DMS114 treated with DMSO at 0.1 percent for 48 hours (cell line): ENCODE results near the gene CDC42SE2.
"Not testable (repeated sequence)": the region's sequence is repeated elsewhere in the genome, so short reads cannot be mapped to it uniquely, and the experiment has no call there.

Experiments used
- DNase-seq: peaks from one replicate; lab custom pipeline; 2025; ENCODE audit not compliant: unreplicated experiment; lab: John Stamatoyannopoulos, UW

CDC42SE2 gene

DNA sequence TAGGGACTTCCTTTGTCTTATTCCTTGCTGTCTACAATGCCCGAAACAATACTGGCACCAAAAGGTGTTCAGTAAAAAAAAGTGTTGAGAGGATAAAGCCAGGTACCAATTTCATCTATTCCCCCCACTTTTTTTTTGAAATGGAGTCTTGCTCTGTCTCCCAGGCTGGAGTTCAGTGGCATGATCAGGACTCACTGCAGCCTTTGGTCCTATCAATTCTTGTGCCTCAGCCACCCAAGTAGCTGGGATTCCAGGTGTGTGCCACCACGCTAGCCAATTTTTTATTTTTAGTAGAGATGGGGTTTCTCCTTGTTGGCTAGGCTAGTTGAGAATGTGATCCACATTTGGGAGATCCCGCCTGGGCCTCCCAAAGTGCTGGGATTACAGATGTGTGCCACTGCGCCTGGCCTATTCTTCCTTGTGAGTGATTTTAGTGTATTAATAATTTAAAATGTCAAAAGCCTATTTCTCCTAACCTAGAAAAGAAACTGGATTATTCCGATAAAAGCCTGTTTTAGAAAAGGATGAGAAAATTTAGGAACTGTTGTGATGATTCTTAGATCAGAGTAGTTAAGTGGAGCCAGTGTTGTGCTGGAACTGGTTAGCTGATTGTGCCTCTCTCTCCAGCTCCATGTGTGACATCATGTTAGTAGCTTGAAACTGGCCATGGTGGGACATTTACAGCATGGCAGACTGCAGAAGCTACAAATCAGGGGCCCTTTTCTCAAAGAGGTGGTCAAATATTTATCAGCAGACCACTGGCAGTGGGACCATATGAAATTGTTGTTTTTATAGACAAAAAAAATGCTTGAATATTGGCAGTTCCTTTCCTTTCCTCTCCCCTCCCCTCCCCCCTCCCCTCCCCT lies 14.3 kb downstream of the CDC42SE2 start:
- no peak for DNase-seq

DNA sequence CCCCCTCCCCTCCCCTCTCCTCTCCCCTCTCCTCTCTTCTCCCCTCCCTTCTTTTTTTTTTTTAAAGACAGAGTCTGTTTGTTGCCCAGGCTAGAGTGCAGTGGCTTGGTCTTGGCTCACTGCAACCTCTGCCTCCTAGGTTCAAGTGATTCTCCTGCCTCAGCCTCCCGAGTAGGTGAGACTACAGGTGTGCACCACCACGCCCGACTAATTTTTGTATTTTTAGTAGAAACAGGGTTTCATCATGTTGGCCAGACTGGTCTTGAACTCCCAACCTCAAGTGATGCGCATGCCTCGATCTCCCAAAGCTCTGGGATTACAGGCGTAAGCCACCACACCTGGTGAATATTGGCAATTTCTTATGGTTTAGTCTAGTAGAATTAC lies 14.9 kb downstream of the CDC42SE2 start:
- DNase-seq, result not testable (repeated sequence)

GRCh38 chr5:131279204-131279603 lies 15.4 kb downstream of the CDC42SE2 start:
- DNase-seq, result no peak

DNA sequence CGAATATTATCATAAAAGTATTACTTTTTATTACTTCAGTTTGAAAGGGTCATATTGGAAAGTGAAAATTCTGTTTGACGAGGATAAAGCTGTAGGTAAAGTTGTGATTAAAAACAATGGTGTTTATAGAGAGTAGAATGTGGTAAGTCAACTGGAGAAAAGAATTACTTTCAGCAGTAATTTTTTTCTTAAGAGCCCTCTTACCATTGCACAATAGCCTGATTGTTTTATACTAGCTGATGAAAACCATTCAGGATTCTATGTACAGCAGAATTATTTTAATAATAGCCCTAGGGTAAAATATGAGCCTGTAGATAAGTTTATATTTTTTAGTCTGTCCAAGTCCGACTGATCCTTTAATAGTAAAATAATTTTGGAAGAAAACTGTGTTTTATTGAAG lies 16.6 kb downstream of the CDC42SE2 start:
- DNase-seq, result no peak

DNA sequence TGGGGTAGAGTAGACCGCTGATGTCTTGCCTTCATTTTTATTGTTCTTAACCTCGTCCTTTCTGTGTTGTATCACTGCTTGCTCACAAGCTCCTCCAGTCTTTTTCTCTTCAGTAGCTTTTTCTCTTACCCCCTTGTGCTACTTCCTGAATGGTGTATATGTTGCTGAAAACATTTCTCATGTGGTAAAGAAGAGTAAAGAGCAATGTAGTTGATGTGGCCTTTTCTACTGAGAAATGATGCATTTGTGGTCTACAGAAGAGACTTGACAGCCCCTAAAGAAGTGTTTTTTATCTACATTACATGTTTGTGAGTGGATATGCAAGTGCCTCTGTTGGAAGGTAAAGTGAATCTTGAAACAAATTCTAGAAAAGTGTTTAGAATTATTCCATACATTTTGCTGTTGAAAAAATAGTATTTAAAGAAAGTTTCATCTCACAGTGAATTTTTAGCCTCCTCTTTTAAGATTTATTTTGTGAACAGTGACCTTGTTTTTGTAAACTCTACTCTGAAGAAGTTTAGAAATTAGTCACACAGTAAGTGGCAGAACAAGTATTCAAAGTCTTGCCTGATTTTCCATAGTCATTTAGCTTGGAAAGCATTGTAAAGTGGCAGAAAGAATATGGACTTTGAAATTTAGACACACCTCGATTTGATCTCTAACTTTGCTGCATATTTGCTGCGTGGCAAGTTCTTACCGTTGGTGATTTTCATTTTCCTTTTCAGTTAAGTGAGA lies 17.4 kb downstream of the CDC42SE2 start:
- no peak for DNase-seq

- no peak for DNase-seq
Observed at GRCh38 chr5:131281868-131282234, 18.0 kb downstream of the CDC42SE2 start.

DNA sequence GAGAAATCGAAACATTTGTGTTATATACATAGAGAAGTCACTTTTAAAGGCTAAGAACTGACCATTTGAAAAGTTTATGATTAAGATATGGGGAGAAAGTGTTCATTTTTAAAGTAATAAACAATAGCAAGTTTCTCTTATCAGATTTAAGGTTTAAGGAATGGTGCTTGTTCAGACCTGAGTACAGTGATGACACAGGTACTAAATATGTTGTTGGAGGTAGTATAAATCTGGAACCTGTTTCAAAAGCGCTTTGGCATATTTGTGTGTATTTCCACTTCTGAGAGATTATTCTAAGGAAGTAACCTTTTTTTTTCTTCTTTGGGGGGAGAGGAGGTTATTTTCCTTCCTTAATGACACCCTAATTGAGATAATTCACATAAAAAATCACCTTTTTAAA lies 18.4 kb downstream of the CDC42SE2 start:
- DNase-seq, result no peak

- DNase-seq, result no peak
Observed at GRCh38 chr5:131285703-131286399, 22.0 kb downstream of the CDC42SE2 start.

DNA sequence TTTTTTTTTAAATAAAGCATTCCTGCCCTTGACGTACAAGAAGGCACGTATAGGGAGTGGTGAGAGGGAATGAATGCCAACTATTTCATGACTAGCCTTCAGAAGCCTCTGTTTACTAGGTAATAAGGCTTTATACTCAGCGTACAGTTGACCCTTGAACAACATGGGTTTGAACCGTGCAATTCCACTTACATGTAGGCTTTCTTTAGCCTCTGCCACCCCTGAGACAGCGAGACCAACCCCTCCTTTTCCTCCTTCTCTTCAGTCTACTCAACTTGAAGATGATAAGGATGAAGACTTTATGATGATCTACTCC lies 22.5 kb downstream of the CDC42SE2 start:
- DNase-seq, result no peak

GRCh38 chr5:131288328-131288727 lies 24.5 kb downstream of the CDC42SE2 start:
- DNase-seq, result no peak

GRCh38 chr5:131289738-131290137 lies 25.9 kb downstream of the CDC42SE2 start:
- DNase-seq, result no peak

GRCh38 chr5:131296213-131296672 lies 32.4 kb downstream of the CDC42SE2 start:
- DNase-seq, result no peak

DNA sequence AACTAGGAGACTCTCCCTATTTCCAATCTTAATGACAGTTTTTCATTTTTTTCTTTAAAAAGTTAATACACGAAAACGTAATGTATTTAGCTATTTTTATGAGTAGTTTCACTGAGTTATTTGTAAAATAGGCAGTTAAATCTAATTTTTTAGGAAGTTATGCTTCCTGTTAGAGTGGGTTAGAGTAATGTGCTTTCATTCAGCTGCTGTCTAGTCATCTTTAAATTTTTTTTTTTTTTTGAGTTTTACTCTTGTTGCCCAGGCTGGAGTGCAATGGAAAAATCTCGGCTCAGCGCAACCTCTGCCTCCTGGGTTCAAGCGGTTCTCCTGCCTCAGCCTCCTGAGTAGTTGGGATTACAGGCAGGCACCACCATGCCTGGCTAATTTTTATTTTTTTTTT lies 34.0 kb downstream of the CDC42SE2 start:
- DNase-seq, result no peak

- DNase-seq, result no peak
Observed at GRCh38 chr5:131299465-131299864, 35.6 kb downstream of the CDC42SE2 start.

GRCh38 chr5:131302506-131302905 lies 38.7 kb downstream of the CDC42SE2 start:
- DNase-seq, result no peak

DNA sequence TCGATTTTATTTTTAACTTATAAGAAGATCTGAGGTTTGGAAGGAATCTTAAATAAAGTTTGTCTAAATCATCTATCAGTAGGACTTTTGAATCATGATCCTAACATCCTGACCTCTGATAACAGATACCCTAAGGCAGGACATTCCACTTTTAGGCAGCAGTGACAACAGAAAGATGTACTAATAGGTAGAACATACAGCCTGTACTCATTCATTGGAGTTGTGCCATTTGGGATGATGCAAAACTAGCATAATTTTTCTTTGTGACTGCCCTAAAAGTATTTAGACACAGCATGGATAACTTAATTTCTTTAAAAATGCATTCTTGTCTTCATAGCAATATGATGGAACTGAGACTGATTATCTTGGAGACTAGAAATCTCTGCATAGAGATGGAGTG lies 39.7 kb downstream of the CDC42SE2 start:
- DNase-seq, result no peak

GRCh38 chr5:131304414-131304813 lies 40.6 kb downstream of the CDC42SE2 start:
- DNase-seq, result no peak

DNA sequence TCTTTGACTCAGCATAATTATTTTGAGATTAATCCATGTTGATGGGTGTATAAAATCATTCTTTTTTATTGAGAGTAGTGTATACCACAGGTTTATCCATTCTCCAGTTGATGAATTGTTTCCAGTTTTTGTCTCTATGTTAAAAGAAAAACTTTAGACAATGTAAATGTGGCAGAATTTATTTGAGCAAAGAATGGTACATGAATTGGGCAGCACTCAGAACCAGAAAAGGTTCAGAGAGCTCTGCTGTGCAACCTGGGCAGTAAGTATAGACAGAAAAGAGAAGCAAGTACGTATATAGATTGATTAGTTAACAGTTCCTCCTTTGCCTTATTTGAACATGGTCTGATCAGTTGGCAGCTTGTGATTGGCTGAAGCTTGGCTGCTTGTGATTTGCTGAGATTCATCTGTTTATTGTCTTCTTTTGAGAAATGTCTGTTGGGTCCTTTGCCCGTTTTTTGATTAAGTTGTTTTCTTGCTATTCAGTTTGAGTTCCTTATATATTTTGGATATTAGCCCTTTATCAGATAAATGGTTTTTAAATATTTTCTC lies 41.4 kb downstream of the CDC42SE2 start:
- no peak for DNase-seq

DNA sequence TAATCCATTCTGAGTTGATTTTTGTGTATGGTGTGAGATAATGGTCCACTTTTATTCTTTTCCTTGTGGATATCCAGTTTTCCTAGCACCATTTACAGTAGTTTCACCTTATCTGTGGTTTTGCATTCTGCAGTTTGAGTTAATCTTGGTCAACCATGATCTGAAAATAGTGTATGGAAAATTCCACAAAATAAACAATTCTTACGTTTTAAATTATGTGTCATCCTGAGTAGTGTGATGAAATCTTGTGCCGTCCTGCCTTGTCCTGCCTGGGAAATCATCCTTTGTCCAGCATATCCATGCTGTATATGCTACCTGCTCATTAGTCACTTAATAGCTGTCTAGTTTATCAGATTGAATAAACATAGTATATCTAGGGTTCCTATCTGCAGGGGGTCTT lies 42.1 kb downstream of the CDC42SE2 start:
- DNase-seq, result no peak

- DNase-seq, result not testable (repeated sequence)
Observed at GRCh38 chr5:131312235-131312772, 48.5 kb downstream of the CDC42SE2 start.

DNA sequence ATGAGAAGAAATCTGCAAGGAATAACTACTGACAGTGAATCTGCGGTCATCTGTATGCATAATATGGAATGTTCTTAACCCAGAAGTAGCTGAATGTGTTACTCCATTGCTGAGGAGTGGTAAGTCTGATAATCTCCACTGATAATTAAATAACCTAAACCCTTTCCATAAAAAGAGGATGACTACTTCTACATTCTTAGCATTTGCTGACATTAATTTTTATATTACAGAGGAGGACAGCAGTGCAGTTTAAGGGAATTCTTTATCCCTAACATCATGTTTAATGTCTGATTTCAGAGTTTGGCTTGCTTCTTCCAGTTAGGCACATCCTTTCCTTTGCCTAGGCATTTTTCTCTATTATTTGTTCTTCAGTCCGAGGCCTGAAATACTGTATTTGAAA lies 52.2 kb downstream of the CDC42SE2 start:
- no peak for DNase-seq
